ENCODE measurements around the gene CCDC8. TPM values are rescaled to one million over a fixed set of nuclear protein-coding genes. Genes with fewer than 3 reads are reported as not detected.

Gene CCDC8
- total and polyA plus RNA-seq, 2 of the 4 experiments (the other 2 are of a cell fraction) = 9.3 to 10.2 TPM

DNA sequence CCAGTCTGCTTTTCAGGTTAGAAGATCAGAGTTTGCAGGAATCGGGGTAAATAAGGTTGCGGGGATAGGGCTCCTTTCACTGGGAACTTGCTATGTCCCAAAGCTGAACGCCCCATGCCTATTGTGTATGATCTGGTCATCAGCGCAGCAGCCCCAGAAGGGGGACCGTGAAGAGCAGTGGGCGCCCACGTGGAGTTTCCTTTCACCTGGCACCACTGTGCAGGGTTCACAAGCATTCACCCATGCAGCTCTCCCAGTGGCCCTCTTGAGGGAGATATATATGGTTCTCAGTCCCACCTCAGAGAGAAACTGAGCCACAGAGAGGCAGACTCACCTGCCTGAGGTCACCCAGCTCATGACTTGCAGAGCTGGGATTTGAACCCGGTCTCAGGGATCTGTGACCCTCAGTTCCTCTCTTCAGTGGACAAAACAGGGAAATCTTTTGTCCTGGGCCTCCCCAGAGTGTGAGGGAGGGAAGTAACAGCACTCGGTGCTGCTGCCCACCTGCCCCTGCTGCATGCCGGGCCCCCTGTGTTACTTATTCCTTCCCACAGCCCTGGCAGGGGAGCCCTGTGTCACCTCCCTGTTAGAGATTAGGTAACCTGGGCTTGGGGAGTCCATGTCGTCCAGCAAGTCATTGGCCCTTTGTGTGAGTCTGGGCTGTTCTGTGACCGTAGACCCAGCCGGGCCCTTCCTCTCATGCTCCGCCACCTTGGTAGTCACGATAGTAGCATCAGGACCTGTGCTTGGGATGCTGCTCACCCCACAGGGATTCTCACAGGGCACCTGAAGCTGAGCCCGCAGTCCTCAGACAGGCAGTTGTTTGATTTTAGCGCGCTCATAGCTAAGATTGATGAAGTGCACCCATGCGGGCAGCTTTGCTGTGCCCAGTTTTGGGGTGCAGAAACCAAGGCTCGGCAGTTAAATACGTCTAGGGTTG is 38.6 kb downstream of the CCDC8 start:
- Histone ChIP-seq H3K9ac (ENCODE audit: low read depth, low read length) (no peak overlapping the region), H4K5ac (ENCODE audit: low read depth, low read length) (no peak overlapping the region), H2AK5ac (ENCODE audit: low read depth, low read length) (no peak overlapping the region), H2AFZ (replicated peaks; ENCODE audit: low read length, poor library complexity) (peak overlapping the region; percentile 67), H3K9me1 (ENCODE audit: insufficient read depth, low read length) (peaks cover 41% of the 10 kb centered on the region), H3K18ac (ENCODE audit: low read depth, low read length) (no peak overlapping the region), H4K8ac (ENCODE audit: low read depth in 2 of 2, low read length in 2 of 2) (no peak overlapping the region), H2BK5ac (ENCODE audit: low read depth, low read length, poor library complexity, severe bottlenecking) (no peak overlapping the region), H3K4me2 (ENCODE audit: low read depth, low read length) (no peak overlapping the region), H3K36me3 (ENCODE audit: control insufficient read depth, insufficient read depth, low read length) (peaks cover 22% of the 10 kb centered on the region), H3K56ac (ENCODE audit: extremely low read depth, insufficient read depth, low read length) (no peak overlapping the region), H2BK120ac (ENCODE audit: low read depth, low read length) (no peak overlapping the region), H3K23ac (ENCODE audit: low read depth, low read length) (no peak overlapping the region), H3K9me3 (ENCODE audit: control insufficient read depth, insufficient read depth, low read length) (no peaks in the 10 kb centered on the region), H3K79me1 (ENCODE audit: low read depth in 1 of 2, low read length in 2 of 2) (peaks cover 44 to 86% of the 10 kb centered on the region in 2 experiments), H3K4ac (ENCODE audit: low read depth, low read length) (peak overlapping the region; percentile 49; the same call in 1 of the 2 replicates), H4K20me1 (ENCODE audit: insufficient read depth, low read length) (peaks cover 32% of the 10 kb centered on the region), H3K14ac (replicated peaks; ENCODE audit: low read depth, low read length) (no peak overlapping the region), H2AK9ac (replicated peaks; ENCODE audit: low read depth, low read length, poor library complexity) (no peak overlapping the region), H3K27ac (ENCODE audit: insufficient read depth, low read length) (no peak overlapping the region), H4K91ac (ENCODE audit: insufficient read depth, low read depth, low read length) (no peak overlapping the region), H3K27me3 (ENCODE audit: control insufficient read depth, insufficient read depth, low read length) (no peaks in the 10 kb centered on the region), H2BK15ac (ENCODE audit: low read depth, low read length) (no peak overlapping the region), H2BK20ac (ENCODE audit: low read depth, low read length) (peak overlapping the region; percentile 60), H3K4me3 (ENCODE audit: insufficient read depth, low read depth, low read length) (no peak overlapping the region), H3K4me1 (ENCODE audit: control insufficient read depth, insufficient read depth, low read length) (peaks cover 27% of the 10 kb centered on the region)
- CTCF ChIA-PET = no interaction called here
- TF ChIP-seq RFX5 (IDR thresholded peaks at IDR 0.05; ENCODE audit: low read depth, low read length) (no peak), SMC3 (IDR thresholded peaks at IDR 0.05; ENCODE audit: low read depth, low read length) (no peak), NFE2L2 (IDR thresholded peaks at IDR 0.05; ENCODE audit: low read depth, low read length) (no peak), CEBPB (IDR thresholded peaks at IDR 0.05; ENCODE audit: low read depth, low read length) (no peak), CTCF (conservative IDR thresholded peaks at IDR 0.05; ENCODE audit: low read depth, low read length) (no peak), FOS (IDR thresholded peaks at IDR 0.05; ENCODE audit: low read depth, low read length) (no peak), RAD21 (IDR thresholded peaks at IDR 0.05; ENCODE audit: low read length) (no peak)
- TF ChIP-seq, protein P1, sequence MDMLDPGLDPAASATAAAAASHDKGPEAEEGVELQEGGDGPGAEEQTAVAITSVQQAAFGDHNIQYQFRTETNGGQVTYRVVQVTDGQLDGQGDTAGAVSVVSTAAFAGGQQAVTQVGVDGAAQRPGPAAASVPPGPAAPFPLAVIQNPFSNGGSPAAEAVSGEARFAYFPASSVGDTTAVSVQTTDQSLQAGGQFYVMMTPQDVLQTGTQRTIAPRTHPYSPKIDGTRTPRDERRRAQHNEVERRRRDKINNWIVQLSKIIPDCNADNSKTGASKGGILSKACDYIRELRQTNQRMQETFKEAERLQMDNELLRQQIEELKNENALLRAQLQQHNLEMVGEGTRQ (IDR thresholded peaks at IDR 0.05; ENCODE audit: low read depth, low read length) = no peak
- ATAC-seq (ENCODE audit: low read depth) (no peak), DNase-seq (no peak)
- no TSS peak for BruUV-seq (replicated peaks)
- dilution Hi-C loops (cut with HindIII; ENCODE audit: low sequenced_read_pairs, unreplicated experiment) (no loop called here), in situ Hi-C loops (cut with MboI; ENCODE audit: low sequenced_read_pairs) (no loop called here), intact Hi-C loops (cut with micrococcal nuclease) (no loop called here)
- WGBS, 2 experiments (ENCODE audit: extremely low coverage in 2 of 2, insufficient read length in 1 of 2) = 87% methylated on average over 12 of the region's 21 CpGs; no CpG with 5 or more reads in 1 of the 2 experiments
- POLR2A ChIA-PET (ENCODE audit: unreplicated experiment) = no interaction called here

Data from IMR-90 (cell line).